HL-60 (cell line): ENCODE measurements around the gene KCNJ15.
"Not testable (repeated sequence)": the region's sequence is repeated elsewhere in the genome, so short reads cannot be mapped to it uniquely, and the experiment has no call there.

Source experiments
- DNase-seq, 2 experiments: peaks; one replicate each; pipeline ENCODE4 v3.0.0-alpha.2; 2010 to 2020; ENCODE audit warnings: low read depth in 1 of 2, low spot score in 1 of 2
- H3K27ac ChIP-seq: fragments of 250-450 bp; sonication (Bioruptor Pico); replicated peaks from 2 replicates; pipeline ENCODE4 v1.5.1; 2020; ENCODE audit warnings: mild to moderate bottlenecking, moderate library complexity
- H3K27me3 ChIP-seq: fragments of 250-450 bp; sonication (Bioruptor Pico); 2 replicates; pipeline ENCODE4 v1.5.1; 2021; ENCODE audit warnings: mild to moderate bottlenecking, moderate library complexity; ENCODE audit not compliant: insufficient read depth, poor library complexity, severe bottlenecking
- H3K4me3 ChIP-seq: replicated peaks from 2 replicates; pipeline ENCODE4 v1.5.1; 2011; ENCODE audit warnings: mild to moderate bottlenecking, control low read depth, low read length; ENCODE audit not compliant: insufficient read depth
- CTCF ChIP-seq: IDR thresholded peaks from one replicate; pipeline ENCODE4 v1.5.1; 2011; ENCODE audit warnings: low read length, control low read depth, inconsistent platforms; ENCODE audit not compliant: insufficient read depth
- GABPA ChIP-seq: IDR thresholded peaks from 2 replicates; pipeline ENCODE4 v1.6.1; 2012; ENCODE audit warnings: low read depth
- POLR2AphosphoS5 ChIP-seq: IDR thresholded peaks from 2 replicates; pipeline ENCODE4 v1.6.1; 2012; ENCODE audit warnings: low read depth
- REST ChIP-seq: IDR thresholded peaks from 2 replicates; pipeline ENCODE4 v1.6.1; 2012; ENCODE audit warnings: low read depth; ENCODE audit not compliant: insufficient replicate concordance
- SPI1 ChIP-seq: IDR thresholded peaks from 2 replicates; pipeline ENCODE4 v1.6.1; 2012; ENCODE audit warnings: low read depth, mild to moderate bottlenecking, borderline replicate concordance

The KCNJ15 gene

GRCh38 chr21:38234395-38235142 is 22.2 kb upstream of the KCNJ15 start:
- TF ChIP-seq GABPA (no peak), SPI1 (no peak), REST (no peak), POLR2AphosphoS5 (no peak), CTCF (no peak)
- H3K27me3 ChIP-seq = no peaks in the 10 kb centered on the region
- H3K4me3 ChIP-seq = no peak overlapping the region
- no peak overlapping the region for H3K27ac ChIP-seq
- no peak for DNase-seq

GRCh38 chr21:38235251-38235650 is 21.5 kb upstream of the KCNJ15 start:
- H3K4me3 ChIP-seq = not testable (repeated sequence)

GRCh38 chr21:38236232-38236631 is 20.6 kb upstream of the KCNJ15 start:
- DNase-seq = no peak
- Histone ChIP-seq H3K27me3 (no peaks in the 10 kb centered on the region), H3K4me3 (no peak overlapping the region), H3K27ac (no peak overlapping the region)
- TF ChIP-seq CTCF = no peak
- no peak for TF ChIP-seq POLR2AphosphoS5
- TF ChIP-seq SPI1 = no peak
- TF ChIP-seq REST = no peak
- TF ChIP-seq GABPA = no peak

More at GRCh38 chr21:38235251-38235650, 21.5 kb upstream of the KCNJ15 start:
- not testable (repeated sequence) for DNase-seq, H3K27me3 ChIP-seq, H3K27ac ChIP-seq

- no peak for TF ChIP-seq SPI1
- TF ChIP-seq CTCF = no peak
- no peak for TF ChIP-seq GABPA
- TF ChIP-seq REST = no peak
- TF ChIP-seq POLR2AphosphoS5 = no peak
- Histone ChIP-seq H3K4me3 (no peak overlapping the region), H3K27ac (no peak overlapping the region), H3K27me3 (no peaks in the 10 kb centered on the region)
- DNase-seq = no peak
Observed at GRCh38 chr21:38239672-38240071, 17.1 kb upstream of the KCNJ15 start.
